Endothelial cell of umbilical vein (primary cell): ENCODE results near the gene FBXO34. TPM values are rescaled to one million over a fixed set of nuclear protein-coding genes. Genes with fewer than 3 reads are reported as not detected.

Experiments
- BruUV-seq: library from RNA; stranded (reverse); fragments of 400-500 nt; replicated peaks from 2 replicates; lab custom pipeline; 2021; lab: Mats Ljungman, UMichigan
- CTCF ChIA-PET: fragments of 300-600, 350-600 bp; sonication (Branson Sonifier 250); formaldehyde crosslinking; loops from one replicate; lab custom pipeline; 2021; ENCODE audit warnings: antibody characterized with exemption, inconsistent platforms; lab: Charles Lee
- POLR2A ChIA-PET: fragments of 300-600, 350-600 bp; sonication (Branson Sonifier 250); formaldehyde crosslinking; loops from one replicate; lab custom pipeline; 2021; ENCODE audit warnings: antibody characterized with exemption, inconsistent platforms; lab: Charles Lee
- DNase-seq: peaks from one replicate; pipeline ENCODE4 v3.0.0-alpha.2; 2011; ENCODE audit warnings: low read depth, low spot score
- FAIRE-seq: peaks from 2 replicates; lab custom pipeline; 2011; peaks lifted over from hg19 to GRCh38; lab: Jason Lieb, UNC
- H2AFZ ChIP-seq: 2 replicates; pipeline ENCODE4 v1.6.0; 2012; ENCODE audit warnings: low read depth, low read length, control low read depth, inconsistent platforms
- H3K27ac ChIP-seq: 2 replicates; pipeline ENCODE4 v1.5.1; 2011; ENCODE audit warnings: low read depth, mild to moderate bottlenecking, control low read depth, low read length, moderate library complexity; ENCODE audit not compliant: insufficient read depth
- H3K27me3 ChIP-seq, 2 experiments: 2 replicates each; pipeline versions ENCODE4 v1.6.0 to v1.6.1; 2011; ENCODE audit warnings: low read length in 2 of 2, mixed read lengths in 1 of 2; ENCODE audit not compliant: control insufficient read depth in 2 of 2, insufficient read depth in 2 of 2
- H3K36me3 ChIP-seq, 2 experiments: 2 replicates in 1 of 2; 3 replicates in 1 of 2; pipeline ENCODE4 v1.5.1; 2011; ENCODE audit warnings: low read length in 2 of 2, mild to moderate bottlenecking in 1 of 2, moderate library complexity in 1 of 2; ENCODE audit not compliant: control insufficient read depth in 2 of 2, insufficient read depth in 2 of 2; ENCODE audit errors: extremely low read depth in 1 of 2
- H3K4me1 ChIP-seq: 3 replicates; pipeline ENCODE4 v1.5.1; 2011; ENCODE audit warnings: mild to moderate bottlenecking, low read length; ENCODE audit not compliant: control insufficient read depth, insufficient read depth; ENCODE audit errors: extremely low read depth
- H3K4me2 ChIP-seq: 2 replicates; pipeline ENCODE4 v1.6.1; 2011; ENCODE audit warnings: low read length, control low read depth, mixed read lengths; ENCODE audit not compliant: insufficient read depth
- H3K4me3 ChIP-seq, 3 experiments: fragments of 200-600 bp in 1 of 3; sonication (generic), shearing (Covaris generic) in 1 of 3; replicated peaks in 1 of 3; 2 replicates each; pipeline ENCODE4 v1.5.1; 2011 to 2016; ENCODE audit warnings: control low read depth in 3 of 3, low read length in 3 of 3, mild to moderate bottlenecking in 2 of 3, inconsistent platforms in 1 of 3, low read depth in 1 of 3, moderate library complexity in 1 of 3; ENCODE audit not compliant: insufficient read depth in 1 of 3
- H3K79me2 ChIP-seq: 2 replicates; pipeline ENCODE4 v1.6.0; 2012; ENCODE audit warnings: low read length, inconsistent platforms; ENCODE audit not compliant: control insufficient read depth, insufficient read depth
- H3K9ac ChIP-seq: replicated peaks from 2 replicates; pipeline ENCODE3; 2011; ENCODE audit warnings: low read length, control low read depth; ENCODE audit not compliant: insufficient read depth; ENCODE audit errors: extremely low read depth
- H3K9me1 ChIP-seq: replicated peaks from 3 replicates; pipeline ENCODE4 v1.6.0; 2011; ENCODE audit warnings: mild to moderate bottlenecking, low read length; ENCODE audit not compliant: control insufficient read depth, insufficient read depth; ENCODE audit errors: extremely low read depth
- H3K9me3 ChIP-seq: replicated peaks from 2 replicates; pipeline ENCODE4 v1.5.1; 2012; ENCODE audit warnings: low read length, inconsistent platforms; ENCODE audit not compliant: control insufficient read depth, insufficient read depth
- H4K20me1 ChIP-seq: replicated peaks from 2 replicates; pipeline ENCODE3; 2011; ENCODE audit warnings: mild to moderate bottlenecking, low read length; ENCODE audit not compliant: control insufficient read depth, insufficient read depth; ENCODE audit errors: extremely low read depth
- EZH2 ChIP-seq: IDR thresholded peaks from 2 replicates; pipeline ENCODE4 v1.6.1; 2012; ENCODE audit warnings: borderline replicate concordance, low read depth, mild to moderate bottlenecking, moderate library complexity, low read length, inconsistent platforms; ENCODE audit not compliant: severe bottlenecking
- FOS ChIP-seq: IDR thresholded peaks from 2 replicates; pipeline ENCODE4 v1.6.1; 2011; ENCODE audit warnings: mild to moderate bottlenecking, low read length, moderate library complexity, borderline replicate concordance; ENCODE audit not compliant: insufficient read depth
- GATA2 ChIP-seq: IDR thresholded peaks from 2 replicates; pipeline ENCODE4 v1.7.0; 2011; ENCODE audit warnings: low read depth, mild to moderate bottlenecking, moderate library complexity, mixed read lengths, low read length; ENCODE audit not compliant: insufficient read length, insufficient read depth
- JUN ChIP-seq: IDR thresholded peaks from 2 replicates; pipeline ENCODE4 v1.6.1; 2011; ENCODE audit warnings: borderline replicate concordance, low read depth; ENCODE audit not compliant: insufficient read length, insufficient read depth
- MYC ChIP-seq: IDR thresholded peaks from one replicate; pipeline ENCODE4 v1.6.1; 2011; ENCODE audit warnings: mild to moderate bottlenecking, low read depth, low read length
- POLR2A ChIP-seq: IDR thresholded peaks from 2 replicates; pipeline ENCODE4 v1.6.1; 2012; ENCODE audit warnings: low read depth, mild to moderate bottlenecking, control low read depth, low read length
- POLR2AphosphoS5 ChIP-seq: IDR thresholded peaks from 2 replicates; pipeline ENCODE4 v1.6.1; 2012; ENCODE audit warnings: low read depth, mild to moderate bottlenecking, control low read depth, low read length, moderate library complexity; ENCODE audit not compliant: insufficient read depth
- dilution Hi-C: fragments of 300-500 bp; cut with MboI; formaldehyde crosslinking; loops from one replicate; pipeline ENCODE4 v1.15.0; 2019; ENCODE audit warnings: low sequenced_read_pairs; ENCODE audit not compliant: extremely low pct_ligation_motif_present
- intact Hi-C: fragments of 100-400 bp; cut with micrococcal nuclease; formaldehyde crosslinking; loops from one replicate; pipeline ENCODE4 v1.10.0; 2022
- polyA plus RNA-seq, 4 experiments: library from polyadenylated mRNA; depleted of rRNA in 3 of 4; stranded (reverse) in 3 of 4; unstranded in 1 of 4; fragments of >200 nt; gene quantifications; 2 replicates each; pipeline versions ENCODE4 v1.2.1 to v1.2.3, GENCODE V29; 2011 to 2012; ENCODE audit warnings: missing spikeins in 1 of 4
- total RNA-seq: library from RNA; stranded (reverse); gene quantifications from 2 replicates; pipeline ENCODE4 v1.2.3, GENCODE V29; 2021
- TF ChIP-seq, protein P1 (sequence below), 2 donors: IDR thresholded peaks; 1 replicate in 1 of 2; 2 replicates in 1 of 2; pipeline ENCODE4 v1.5.1; 2011; ENCODE audit warnings: low read length in 2 of 2, mild to moderate bottlenecking in 2 of 2, moderate library complexity in 2 of 2, control low read depth in 1 of 2, inconsistent platforms in 1 of 2, low read depth in 1 of 2; ENCODE audit not compliant: insufficient read depth in 1 of 2; ENCODE audit errors: extremely low read depth in 1 of 2
- TF ChIP-seq, protein P2 (sequence below): IDR thresholded peaks from 2 replicates; pipeline ENCODE4 v1.6.1; 2011; ENCODE audit not compliant: insufficient read depth, insufficient read length

The FBXO34 gene
- total and polyA plus RNA-seq, 2 donors (not counting 3 experiments of a cell fraction or from before 2014, with no cell fraction given), result 8.5 to 14.2 TPM

GRCh38 chr14:55253276-55253675 lies 17.9 kb upstream of the FBXO34 start:
- Histone ChIP-seq H3K36me3 (no peaks in the 10 kb centered on the region), H3K4me2 (no peak overlapping the region), H4K20me1 (no peaks in the 10 kb centered on the region), H2AFZ (no peak overlapping the region), H3K9me1 (no peaks in the 10 kb centered on the region), H3K27me3 (peaks cover 21 to 28% of the 10 kb centered on the region in 2 experiments), H3K9ac (no peak overlapping the region), H3K4me3 (no peak overlapping the region), H3K4me1 (no peaks in the 10 kb centered on the region), H3K79me2 (no peaks in the 10 kb centered on the region), H3K9me3 (no peaks in the 10 kb centered on the region), H3K27ac (no peak overlapping the region)
- no peak for FAIRE-seq
- CTCF ChIA-PET, result interaction anchor here (1.3 to 2.5 kb wide), 3 partner anchors 7 to 101 kb away, joined by 3 to 14 read pairs (median 4); no protein-coding TSS in a partner anchor
- no TSS peak for BruUV-seq
- dilution Hi-C loops, result no loop called here
- TF ChIP-seq EZH2, result no peak
- no peak for TF ChIP-seq MYC
- TF ChIP-seq FOS, result no peak
- TF ChIP-seq POLR2A, result no peak
- no peak for TF ChIP-seq JUN
- TF ChIP-seq, protein P1, sequence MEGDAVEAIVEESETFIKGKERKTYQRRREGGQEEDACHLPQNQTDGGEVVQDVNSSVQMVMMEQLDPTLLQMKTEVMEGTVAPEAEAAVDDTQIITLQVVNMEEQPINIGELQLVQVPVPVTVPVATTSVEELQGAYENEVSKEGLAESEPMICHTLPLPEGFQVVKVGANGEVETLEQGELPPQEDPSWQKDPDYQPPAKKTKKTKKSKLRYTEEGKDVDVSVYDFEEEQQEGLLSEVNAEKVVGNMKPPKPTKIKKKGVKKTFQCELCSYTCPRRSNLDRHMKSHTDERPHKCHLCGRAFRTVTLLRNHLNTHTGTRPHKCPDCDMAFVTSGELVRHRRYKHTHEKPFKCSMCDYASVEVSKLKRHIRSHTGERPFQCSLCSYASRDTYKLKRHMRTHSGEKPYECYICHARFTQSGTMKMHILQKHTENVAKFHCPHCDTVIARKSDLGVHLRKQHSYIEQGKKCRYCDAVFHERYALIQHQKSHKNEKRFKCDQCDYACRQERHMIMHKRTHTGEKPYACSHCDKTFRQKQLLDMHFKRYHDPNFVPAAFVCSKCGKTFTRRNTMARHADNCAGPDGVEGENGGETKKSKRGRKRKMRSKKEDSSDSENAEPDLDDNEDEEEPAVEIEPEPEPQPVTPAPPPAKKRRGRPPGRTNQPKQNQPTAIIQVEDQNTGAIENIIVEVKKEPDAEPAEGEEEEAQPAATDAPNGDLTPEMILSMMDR (IDR thresholded peaks at IDR 0.05; ENCODE audit: extremely low read depth in 1 of 2, insufficient read depth in 1 of 2, low read depth in 1 of 2, low read length in 2 of 2), result no peak
- no peak for TF ChIP-seq POLR2AphosphoS5
- TF ChIP-seq, protein P2, sequence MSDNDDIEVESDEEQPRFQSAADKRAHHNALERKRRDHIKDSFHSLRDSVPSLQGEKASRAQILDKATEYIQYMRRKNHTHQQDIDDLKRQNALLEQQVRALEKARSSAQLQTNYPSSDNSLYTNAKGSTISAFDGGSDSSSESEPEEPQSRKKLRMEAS, result no peak
- TF ChIP-seq GATA2, result no peak
- POLR2A ChIA-PET, result no interaction called here
- intact Hi-C loops, result loop anchor here (2.0 kb wide), 1 partner anchor 20 kb away; no protein-coding TSS in a partner anchor
- no peak for DNase-seq
